Activated CD8-positive, alpha-beta memory T cell treated with anti-CD3 and anti-CD28 coated beads for 36 hours (primary cell): ENCODE data around the gene C10orf143. TPM values are rescaled to one million over a fixed set of nuclear protein-coding genes. Genes with fewer than 3 reads are reported as not detected.
"Not testable (repeated sequence)": the region's sequence is repeated elsewhere in the genome, so short reads cannot be mapped to it uniquely, and the experiment has no call there.

ENCODE experiments used
- CTCF ChIA-PET: fragments of 350-600 bp; sonication (Branson Sonifier 250); formaldehyde crosslinking; loops from one replicate; lab custom pipeline; 2021; ENCODE audit warnings: antibody characterized with exemption; lab: Charles Lee
- POLR2A ChIA-PET: fragments of 350-600 bp; sonication (Branson Sonifier 250); formaldehyde crosslinking; loops from one replicate; lab custom pipeline; 2021; ENCODE audit warnings: antibody characterized with exemption; lab: Charles Lee
- total RNA-seq, 2 experiments: library from RNA; stranded (reverse); gene quantifications; one replicate each; pipeline ENCODE4 v1.2.3, GENCODE V29; 2021

The C10orf143 gene
- total RNA-seq, 2 experiments from 2014 or later, result 4.0 to 5.0 TPM

DNA sequence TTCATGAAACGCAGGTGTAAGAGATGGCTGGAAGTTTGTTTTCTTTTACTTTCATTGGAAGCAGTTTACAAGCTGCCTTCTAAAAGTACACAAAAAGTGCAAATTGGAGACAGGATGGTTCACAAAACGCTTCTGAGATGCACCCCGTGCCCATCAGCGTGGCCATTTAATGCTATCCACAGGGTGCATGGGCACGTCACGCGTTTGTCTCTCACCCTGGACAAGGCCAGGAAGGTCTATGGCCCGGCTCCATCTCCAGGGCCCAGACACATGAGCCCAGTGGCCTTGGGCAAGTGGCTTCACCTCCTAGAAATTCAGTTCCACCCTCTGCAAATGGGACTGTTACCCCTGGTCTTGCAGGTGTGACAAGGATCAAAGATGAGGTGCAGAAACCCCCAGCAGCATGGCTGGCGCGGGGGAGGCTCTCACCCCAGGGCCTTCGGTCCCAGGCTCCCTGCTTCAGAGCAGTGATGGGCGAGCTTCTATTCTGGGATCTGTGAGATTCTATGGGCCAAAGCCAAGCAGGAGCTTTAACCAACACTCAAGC is 85.8 kb downstream of the C10orf143 start:
- CTCF ChIA-PET, result interaction anchor here (0.6 to 1.1 kb wide), 2 partner anchors 77 to 1093 kb away, joined by 3 to 4 read pairs; no protein-coding TSS in a partner anchor
- POLR2A ChIA-PET, result no interaction called here

- POLR2A ChIA-PET, CTCF ChIA-PET: not testable (repeated sequence)
These were observed 86.3 kb downstream of the C10orf143 start for GRCh38 chr10:130024326-130024725.

DNA sequence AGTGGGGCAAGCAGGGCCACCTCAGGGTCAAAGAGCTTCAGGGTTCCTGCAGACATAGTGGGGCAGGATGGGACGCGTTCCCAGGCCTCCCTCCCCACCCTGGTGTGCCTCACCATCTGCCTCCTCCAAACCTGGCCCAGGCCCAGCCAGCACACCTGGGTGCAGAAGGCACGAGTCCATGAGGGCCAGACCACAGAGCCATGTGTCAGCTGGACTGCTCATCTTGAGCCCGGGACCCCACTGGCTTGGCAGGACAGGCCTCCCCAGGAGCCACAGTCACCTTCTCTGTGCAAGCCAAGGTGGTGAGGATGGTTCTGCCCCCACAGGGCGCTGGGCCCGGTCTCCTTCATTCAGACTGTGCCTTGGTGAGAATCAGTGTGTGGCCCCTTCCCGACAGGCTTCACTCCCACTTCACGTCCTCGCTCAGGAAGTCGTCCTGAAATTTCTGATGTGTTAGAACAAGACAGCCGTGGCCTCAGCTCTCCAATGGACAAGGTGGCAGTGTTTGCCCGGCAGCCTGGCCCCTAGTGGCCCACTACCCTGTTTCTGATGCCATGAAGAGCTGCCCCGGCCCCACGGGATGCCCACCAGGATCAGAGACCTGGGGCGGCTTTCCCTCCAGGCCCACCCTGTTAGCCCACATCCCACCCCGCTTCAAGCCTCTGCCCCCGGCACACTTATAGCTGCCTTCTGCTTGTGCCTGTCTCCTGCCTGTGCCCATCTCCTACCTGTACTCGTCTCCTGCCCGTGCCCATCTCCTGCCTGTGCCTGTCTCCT is 87.0 kb downstream of the C10orf143 start:
- POLR2A ChIA-PET, result no interaction called here

DNA sequence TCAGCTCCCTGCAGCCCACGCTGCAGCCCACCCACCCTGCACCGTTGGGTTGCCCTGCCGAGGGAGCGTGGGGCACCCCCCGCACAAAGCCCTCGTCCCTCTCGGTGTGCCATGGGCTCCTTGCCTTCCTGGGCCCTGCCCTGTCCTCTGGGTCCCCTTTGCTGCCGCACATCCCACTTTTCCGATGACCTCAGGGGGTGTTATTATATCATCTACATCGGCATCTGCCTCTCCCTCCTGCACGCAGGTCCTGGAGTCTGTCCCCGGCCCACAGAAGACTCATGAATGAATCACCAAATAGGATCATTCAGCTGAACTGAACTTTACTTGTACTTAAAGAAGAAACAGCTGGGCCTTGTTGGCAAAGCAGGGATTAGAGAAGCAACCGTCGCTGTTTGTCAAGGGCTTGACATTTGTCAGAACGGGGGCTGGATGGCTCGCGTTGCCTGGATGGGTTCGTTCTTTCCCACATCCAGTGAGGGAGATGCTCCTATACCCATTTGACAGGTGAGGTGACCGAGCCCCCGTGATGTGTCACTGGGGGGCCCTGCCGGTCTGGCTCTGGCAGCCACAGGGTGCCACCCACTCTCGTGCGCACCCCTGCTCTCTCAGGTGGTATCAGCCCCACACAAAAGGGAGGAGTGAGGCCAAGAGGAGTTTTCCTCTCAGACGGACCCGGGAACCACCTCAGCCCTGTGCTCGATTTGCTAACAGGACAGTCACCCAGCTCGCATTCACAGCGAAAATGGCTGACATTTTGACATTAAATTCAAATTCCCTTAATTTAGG is 87.9 kb downstream of the C10orf143 start:
- ChIA-PET CTCF (no interaction called here), POLR2A (no interaction called here)

More for the DNA sequence above, 87.0 kb downstream of the C10orf143 start:
- CTCF ChIA-PET, result no interaction called here

DNA sequence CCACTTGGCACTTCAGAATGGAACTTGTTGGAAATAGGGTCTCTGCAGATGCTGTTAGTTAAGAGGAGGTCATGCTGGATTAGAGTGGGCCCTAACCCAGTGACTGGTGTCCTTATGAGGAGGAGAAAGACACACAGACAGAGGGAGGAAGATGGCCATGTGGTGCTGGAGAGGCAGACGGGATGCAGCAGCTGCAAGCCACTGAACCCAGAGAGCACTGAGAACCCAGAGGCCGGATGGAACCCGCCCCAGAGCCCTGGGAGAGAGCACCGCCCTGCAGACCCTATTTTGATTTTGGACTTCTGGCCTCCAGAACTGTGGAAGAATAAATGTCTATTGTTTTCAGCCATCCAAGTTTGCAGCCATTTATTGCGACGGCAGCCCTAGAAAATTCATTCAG is 88.5 kb downstream of the C10orf143 start:
- POLR2A ChIA-PET, result no interaction called here
- CTCF ChIA-PET, result no interaction called here

GRCh38 chr10:130021383-130021950 is 89.2 kb downstream of the C10orf143 start:
- POLR2A ChIA-PET, result no interaction called here
- CTCF ChIA-PET, result no interaction called here

DNA sequence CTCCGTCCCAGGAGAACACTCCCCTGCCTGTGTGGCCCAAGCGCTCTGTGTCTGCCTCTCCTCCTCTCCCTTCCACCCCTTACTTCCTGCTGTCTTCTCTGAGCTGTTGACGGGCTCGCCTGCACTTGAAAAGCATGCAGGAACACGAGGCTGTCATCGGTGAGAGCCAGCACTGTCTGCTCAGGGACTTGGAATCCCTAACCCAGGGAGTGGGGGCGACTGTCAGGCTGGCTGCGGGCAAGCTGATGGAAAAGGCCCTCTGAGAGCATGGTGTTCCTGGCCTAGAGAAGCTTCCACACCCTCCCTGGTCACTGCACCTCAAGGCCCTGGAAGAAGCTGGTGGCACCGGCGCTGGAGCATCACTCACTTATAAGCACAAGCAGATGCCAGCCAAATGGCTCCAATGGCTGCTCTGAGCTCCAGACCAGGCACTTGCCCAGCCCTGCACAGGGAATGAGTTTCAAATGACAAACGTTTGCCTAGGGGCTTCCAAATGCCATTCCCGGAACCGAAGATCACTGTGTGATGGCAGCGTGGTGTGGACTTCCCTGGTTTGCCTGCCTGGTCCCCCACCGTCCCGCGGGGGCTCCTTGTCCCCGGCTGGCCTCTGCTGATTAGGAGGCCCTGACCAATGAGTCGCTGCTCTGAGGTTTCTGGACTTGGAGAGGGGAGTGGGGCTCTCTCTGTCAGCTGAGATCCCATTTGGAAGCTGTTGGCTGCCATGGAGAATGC is 89.8 kb downstream of the C10orf143 start:
- POLR2A ChIA-PET, result no interaction called here
- CTCF ChIA-PET, result interaction anchor here (1.1 kb wide), 1 partner anchor 9 kb away, joined by 3 read pairs; no protein-coding TSS in a partner anchor

GRCh38 chr10:130018730-130019185 is 91.9 kb downstream of the C10orf143 start:
- POLR2A ChIA-PET, result no interaction called here
- CTCF ChIA-PET, result no interaction called here

- POLR2A ChIA-PET, result no interaction called here
- CTCF ChIA-PET, result no interaction called here
These were observed 92.4 kb downstream of the C10orf143 start for GRCh38 chr10:130018265-130018664.

GRCh38 chr10:130017631-130018022 is 93.0 kb downstream of the C10orf143 start:
- ChIA-PET POLR2A (no interaction called here), CTCF (no interaction called here)

GRCh38 chr10:130016993-130017630 is 93.5 kb downstream of the C10orf143 start:
- CTCF ChIA-PET, result no interaction called here
- POLR2A ChIA-PET, result no interaction called here

GRCh38 chr10:130016095-130016494 is 94.5 kb downstream of the C10orf143 start:
- ChIA-PET CTCF (no interaction called here), POLR2A (no interaction called here)

DNA sequence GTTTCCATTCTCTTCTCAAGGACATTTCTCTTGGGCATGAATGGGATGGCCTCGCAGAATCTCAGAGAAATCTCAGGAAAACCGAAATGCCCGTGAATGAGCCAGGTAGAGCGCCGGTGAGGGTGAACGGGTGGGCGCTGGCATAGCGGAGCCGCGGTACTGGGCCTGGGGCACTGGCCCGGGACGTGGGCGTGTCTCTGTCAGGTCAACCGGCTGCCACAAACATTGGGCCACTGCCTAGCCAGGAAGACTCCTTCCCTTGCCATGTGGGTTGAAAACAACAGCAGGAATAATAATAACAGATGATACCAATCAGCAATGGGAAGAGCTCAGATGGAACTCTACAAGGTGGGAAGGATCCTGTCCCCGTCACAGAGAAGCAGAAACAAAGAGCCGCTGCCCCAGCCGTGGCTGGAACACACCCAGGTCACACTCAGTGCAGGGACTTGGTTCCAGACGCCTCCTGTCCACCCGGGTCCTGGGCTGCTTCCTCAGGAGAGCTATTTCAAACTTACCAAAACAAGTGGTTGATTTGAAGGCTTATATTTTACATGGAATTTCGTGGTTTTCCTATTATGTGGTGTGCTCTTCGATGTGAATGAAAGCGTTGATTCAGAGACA is 95.4 kb downstream of the C10orf143 start:
- ChIA-PET POLR2A (no interaction called here), CTCF (no interaction called here)

DNA sequence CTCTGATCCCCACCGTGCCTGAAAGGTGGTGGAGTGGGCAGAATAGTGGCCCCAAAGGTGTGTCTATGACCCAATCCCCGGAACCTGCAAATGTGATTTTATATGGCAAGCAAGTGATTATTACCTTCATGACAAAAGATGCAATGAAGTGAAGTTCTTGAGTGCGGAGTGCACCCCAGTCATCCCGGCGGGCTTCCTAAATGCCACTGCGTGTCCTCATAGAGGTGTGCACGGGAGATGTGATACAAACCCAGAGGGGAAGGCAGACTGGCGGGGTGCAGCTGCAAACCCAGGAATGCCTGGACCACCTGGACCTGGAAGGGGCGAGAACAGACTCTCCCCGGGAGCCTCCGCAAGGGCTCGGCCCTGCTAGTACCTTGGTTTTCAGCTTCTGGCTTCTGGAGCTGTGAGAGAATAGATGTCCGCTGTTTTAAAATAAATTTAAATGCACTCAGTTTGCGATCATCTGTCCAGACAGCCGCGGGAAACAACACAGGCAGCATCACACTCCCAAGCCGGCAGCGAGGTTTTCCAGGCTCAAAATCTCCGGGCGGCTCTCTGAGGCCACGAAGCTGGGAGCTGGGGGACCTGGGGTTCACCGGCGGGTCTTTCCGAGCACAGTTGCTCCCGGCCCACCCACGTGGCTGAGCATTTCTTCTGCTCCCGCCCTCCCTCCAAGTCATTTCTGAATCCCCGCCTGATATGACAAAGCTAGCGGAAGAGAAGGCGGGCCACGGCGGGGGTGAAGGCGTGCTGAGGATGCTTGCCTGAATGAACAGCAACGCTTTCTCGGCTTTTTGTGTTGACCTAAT is 96.2 kb downstream of the C10orf143 start:
- ChIA-PET POLR2A (no interaction called here), CTCF (no interaction called here)
